CD4-positive, alpha-beta T cell (primary cell): ENCODE measurements around the gene ARHGAP42. TPM values are rescaled to one million over a fixed set of nuclear protein-coding genes. Genes with fewer than 3 reads are reported as not detected.

ENCODE experiments used
- ATAC-seq: fragments of 200-7000 bp; cut with Tn5 transposase; one replicate; pipeline ENCODE4 v1.10.0; 2022; ENCODE audit warnings: mild to moderate bottlenecking; ENCODE audit not compliant: poor library complexity
- CTCF ChIA-PET: fragments of 350-600 bp; sonication (Branson Sonifier 250); formaldehyde crosslinking; loops from one replicate; lab custom pipeline; 2021; ENCODE audit warnings: antibody characterized with exemption, inconsistent platforms; lab: Charles Lee
- POLR2A ChIA-PET: fragments of 350-600 bp; sonication (Branson Sonifier 250); formaldehyde crosslinking; loops from one replicate; lab custom pipeline; 2021; ENCODE audit warnings: antibody characterized with exemption, inconsistent platforms; lab: Charles Lee
- DNase-seq, 14 experiments: peaks; one replicate each; pipeline ENCODE4 v3.0.0-alpha.2; 2013 to 2020; ENCODE audit warnings: mixed read lengths in 2 of 14
- H3K27ac ChIP-seq, 2 donors: one replicate each; pipeline versions ENCODE4 v1.5.1 to v1.7.0; 2013; ENCODE audit warnings: low read length in 2 of 2, low read depth in 1 of 2, mild to moderate bottlenecking in 1 of 2
- H3K27me3 ChIP-seq, 2 experiments: 1 replicate in 1 of 2; 2 replicates in 1 of 2; pipeline versions ENCODE4 v1.6.1 to v1.7.0; 2013; ENCODE audit warnings: low read length in 2 of 2, control low read depth in 1 of 2, mild to moderate bottlenecking in 1 of 2, moderate library complexity in 1 of 2; ENCODE audit not compliant: insufficient read depth in 2 of 2, control insufficient read depth in 1 of 2
- H3K36me3 ChIP-seq: one replicate; pipeline ENCODE4 v1.6.1; 2013; ENCODE audit warnings: low read length, control low read depth; ENCODE audit not compliant: insufficient read depth
- H3K4me1 ChIP-seq: one replicate; pipeline ENCODE4 v1.6.1; 2013; ENCODE audit warnings: low read length, control low read depth; ENCODE audit not compliant: insufficient read depth
- H3K4me3 ChIP-seq: one replicate; pipeline ENCODE4 v1.5.1; 2013; ENCODE audit warnings: mild to moderate bottlenecking, low read length, moderate library complexity
- H3K9me3 ChIP-seq, 2 experiments: 1 replicate in 1 of 2; 2 replicates in 1 of 2; pipeline versions ENCODE4 v1.6.1 to v1.7.0; 2013; ENCODE audit warnings: low read length in 2 of 2, mild to moderate bottlenecking in 2 of 2, control low read depth in 1 of 2, moderate library complexity in 1 of 2; ENCODE audit not compliant: control insufficient read depth in 1 of 2, insufficient read depth in 1 of 2
- H3K27ac Mint-ChIP-seq: one replicate; pipeline ENCODE4 v1.8.0; 2020; ENCODE audit warnings: mixed read lengths
- H3K27me3 Mint-ChIP-seq: one replicate; pipeline ENCODE4 v1.8.0; 2021; ENCODE audit warnings: mixed read lengths
- H3K36me3 Mint-ChIP-seq: one replicate; pipeline ENCODE4 v1.8.0; 2021; ENCODE audit warnings: low read depth, mixed read lengths
- H3K4me1 Mint-ChIP-seq: one replicate; pipeline ENCODE4 v1.8.0; 2021; ENCODE audit warnings: low read depth, mixed read lengths
- H3K4me3 Mint-ChIP-seq: one replicate; pipeline ENCODE4 v1.8.0; 2020; ENCODE audit warnings: mild to moderate bottlenecking, mixed read lengths
- H3K9me3 Mint-ChIP-seq: one replicate; pipeline ENCODE4 v1.8.0; 2020; ENCODE audit warnings: mixed read lengths
- CTCF ChIP-seq: fragments of 200-600 bp; IDR thresholded peaks from one replicate; pipeline ENCODE4 v1.8.0; 2022; ENCODE audit warnings: antibody characterized with exemption, mild to moderate bottlenecking
- intact Hi-C, 2 experiments: fragments of 100-400 bp; cut with DNase I in 1 of 2; cut with micrococcal nuclease in 1 of 2; formaldehyde crosslinking; loops; one replicate each; pipeline versions ENCODE4 v1.15.1 to v1.9.0; 2023 to 2025; cut with DNase I, micrococcal nuclease
- total RNA-seq, 174 experiments: library from RNA in 2 of 174; stranded (reverse) in 2 of 174; gene quantifications; one replicate each; pipeline ENCODE4 v1.2.3 and lab custom pipeline; 2021 to 2026

ARHGAP42 gene
- total RNA-seq, 2 experiments from 2014 or later: not detected

- Mint-ChIP-seq H3K27me3 (no peaks in the 10 kb centered on the region), H3K9me3 (no peaks in the 10 kb centered on the region), H3K4me3 (no peak overlapping the region), H3K36me3 (no peaks in the 10 kb centered on the region), H3K4me1 (no peaks in the 10 kb centered on the region), H3K27ac (no peak overlapping the region)
- POLR2A ChIA-PET: no interaction called here
- intact Hi-C loops: no loop called here
- ATAC-seq (no peak), DNase-seq (no peak)
- no peaks in the 10 kb centered on the region for H3K36me3 ChIP-seq
- no peak overlapping the region for H3K27ac ChIP-seq
- H3K27me3 ChIP-seq: no peaks in the 10 kb centered on the region
- CTCF ChIA-PET: no interaction called here
- H3K4me3 ChIP-seq: no peak overlapping the region
- no peaks in the 10 kb centered on the region for H3K4me1 ChIP-seq
- TF ChIP-seq CTCF: no peak
- no peaks in the 10 kb centered on the region for H3K9me3 ChIP-seq
These were observed 236.5 kb downstream of the ARHGAP42 start for GRCh38 chr11:100923555-100923954.

- CTCF ChIA-PET: no interaction called here
- POLR2A ChIA-PET: no interaction called here
- no peak overlapping the region for H3K27ac ChIP-seq
These were observed 238.8 kb downstream of the ARHGAP42 start for GRCh38 chr11:100925935-100926334.

GRCh38 chr11:100927579-100927978 lies 240.5 kb downstream of the ARHGAP42 start:
- Histone ChIP-seq H3K27ac (no peak overlapping the region), H3K36me3 (no peaks in the 10 kb centered on the region), H3K27me3 (no peaks in the 10 kb centered on the region), H3K4me3 (no peak overlapping the region), H3K4me1 (no peaks in the 10 kb centered on the region), H3K9me3 (no peaks in the 10 kb centered on the region)
- no peaks in the 10 kb centered on the region for H3K36me3 Mint-ChIP-seq
- H3K27ac Mint-ChIP-seq: no peak overlapping the region
- CTCF ChIA-PET: no interaction called here
- intact Hi-C loops: no loop called here
- DNase-seq (no peak), ATAC-seq (no peak)
- H3K9me3 Mint-ChIP-seq: no peaks in the 10 kb centered on the region
- H3K4me1 Mint-ChIP-seq: no peaks in the 10 kb centered on the region
- no peak for TF ChIP-seq CTCF
- no peak overlapping the region for H3K4me3 Mint-ChIP-seq
- no peaks in the 10 kb centered on the region for H3K27me3 Mint-ChIP-seq
- POLR2A ChIA-PET: no interaction called here

More at GRCh38 chr11:100925935-100926334, 238.8 kb downstream of the ARHGAP42 start:
- no peaks in the 10 kb centered on the region for H3K9me3 Mint-ChIP-seq
- no peak overlapping the region for H3K4me3 ChIP-seq
- DNase-seq: no peak
- no peak for TF ChIP-seq CTCF
- H3K36me3 Mint-ChIP-seq: no peaks in the 10 kb centered on the region
- H3K27me3 ChIP-seq: no peaks in the 10 kb centered on the region
- no peaks in the 10 kb centered on the region for H3K36me3 ChIP-seq
- ATAC-seq: no peak
- H3K9me3 ChIP-seq: no peaks in the 10 kb centered on the region
- no peaks in the 10 kb centered on the region for H3K4me1 ChIP-seq
- H3K4me3 Mint-ChIP-seq: no peak overlapping the region
- no peaks in the 10 kb centered on the region for H3K4me1 Mint-ChIP-seq
- intact Hi-C loops: no loop called here
- H3K27me3 Mint-ChIP-seq: no peaks in the 10 kb centered on the region
- H3K27ac Mint-ChIP-seq: no peak overlapping the region
